Measurements from ENCODE around the gene INSC. TPM values are rescaled to one million over a fixed set of nuclear protein-coding genes. Genes with fewer than 3 reads are reported as not detected.

Gene INSC
- total RNA-seq, 2 experiments from 2014 or later: not detected

GRCh38 chr11:15179167-15179566 lies 64.4 kb downstream of the INSC start:
- H3K27me3 Mint-ChIP-seq: peaks cover 6% of the 10 kb centered on the region
- TF ChIP-seq CTCF (IDR thresholded peaks at IDR 0.05): no peak
- no peaks in the 10 kb centered on the region for H3K9me3 ChIP-seq (ENCODE audit: control insufficient read depth in 1 of 2, insufficient read depth in 1 of 2, low read length in 2 of 2)
- POLR2A ChIA-PET: no interaction called here
- H3K36me3 ChIP-seq (ENCODE audit: insufficient read depth, low read length): no peaks in the 10 kb centered on the region
- CTCF ChIA-PET: no interaction called here
- H3K4me1 ChIP-seq (ENCODE audit: insufficient read depth, low read length): no peaks in the 10 kb centered on the region
- no peak overlapping the region for H3K27ac Mint-ChIP-seq
- no peaks in the 10 kb centered on the region for H3K4me1 Mint-ChIP-seq (ENCODE audit: low read depth)
- no peak for DNase-seq
- ATAC-seq (ENCODE audit: poor library complexity): no peak
- no peak overlapping the region for H3K4me3 Mint-ChIP-seq
- intact Hi-C loops (cut with DNase I, micrococcal nuclease): no loop called here
- no peak overlapping the region for H3K4me3 ChIP-seq (ENCODE audit: low read length)
- no peaks in the 10 kb centered on the region for H3K36me3 Mint-ChIP-seq (ENCODE audit: low read depth)
- no peaks in the 10 kb centered on the region for H3K9me3 Mint-ChIP-seq
- no peak overlapping the region for H3K27ac ChIP-seq (ENCODE audit: low read depth in 1 of 2, low read length in 2 of 2)
- no peaks in the 10 kb centered on the region for H3K27me3 ChIP-seq (ENCODE audit: control insufficient read depth in 1 of 2, insufficient read depth in 2 of 2, low read length in 2 of 2)

- Histone ChIP-seq H3K9me3 (ENCODE audit: control insufficient read depth in 1 of 2, insufficient read depth in 1 of 2, low read length in 2 of 2) (no peaks in the 10 kb centered on the region), H3K27ac (ENCODE audit: low read depth in 1 of 2, low read length in 2 of 2) (no peak overlapping the region), H3K4me3 (ENCODE audit: low read length) (no peak overlapping the region), H3K4me1 (ENCODE audit: insufficient read depth, low read length) (no peaks in the 10 kb centered on the region), H3K27me3 (ENCODE audit: control insufficient read depth in 1 of 2, insufficient read depth in 2 of 2, low read length in 2 of 2) (no peaks in the 10 kb centered on the region), H3K36me3 (ENCODE audit: insufficient read depth, low read length) (no peaks in the 10 kb centered on the region)
- no peaks in the 10 kb centered on the region for H3K4me1 Mint-ChIP-seq (ENCODE audit: low read depth)
- intact Hi-C loops (cut with DNase I, micrococcal nuclease): no loop called here
- ATAC-seq (ENCODE audit: poor library complexity) (no peak), DNase-seq (no peak)
- H3K9me3 Mint-ChIP-seq: no peaks in the 10 kb centered on the region
- POLR2A ChIA-PET: no interaction called here
- peaks cover 6% of the 10 kb centered on the region for H3K27me3 Mint-ChIP-seq
- CTCF ChIA-PET: no interaction called here
- no peaks in the 10 kb centered on the region for H3K36me3 Mint-ChIP-seq (ENCODE audit: low read depth)
- H3K27ac Mint-ChIP-seq: no peak overlapping the region
- H3K4me3 Mint-ChIP-seq: no peak overlapping the region
- TF ChIP-seq CTCF (IDR thresholded peaks at IDR 0.05): no peak
These were observed 65.6 kb downstream of the INSC start for GRCh38 chr11:15180212-15180792.

- no peak for TF ChIP-seq CTCF (IDR thresholded peaks at IDR 0.05)
- Mint-ChIP-seq H3K27ac (no peak overlapping the region), H3K4me1 (ENCODE audit: low read depth) (no peaks in the 10 kb centered on the region), H3K4me3 (no peak overlapping the region), H3K27me3 (peaks cover 9% of the 10 kb centered on the region), H3K36me3 (ENCODE audit: low read depth) (no peaks in the 10 kb centered on the region), H3K9me3 (no peaks in the 10 kb centered on the region)
- Histone ChIP-seq H3K27me3 (ENCODE audit: control insufficient read depth in 1 of 2, insufficient read depth in 2 of 2, low read length in 2 of 2) (no peaks in the 10 kb centered on the region), H3K36me3 (ENCODE audit: insufficient read depth, low read length) (no peaks in the 10 kb centered on the region), H3K4me1 (ENCODE audit: insufficient read depth, low read length) (no peaks in the 10 kb centered on the region), H3K9me3 (ENCODE audit: control insufficient read depth in 1 of 2, insufficient read depth in 1 of 2, low read length in 2 of 2) (no peaks in the 10 kb centered on the region), H3K4me3 (ENCODE audit: low read length) (no peak overlapping the region), H3K27ac (ENCODE audit: low read depth in 1 of 2, low read length in 2 of 2) (no peak overlapping the region)
- ATAC-seq (ENCODE audit: poor library complexity): no peak
- intact Hi-C loops (cut with DNase I, micrococcal nuclease): no loop called here
- POLR2A ChIA-PET: no interaction called here
- CTCF ChIA-PET: no interaction called here
- no peak for DNase-seq
These were observed 67.6 kb downstream of the INSC start for GRCh38 chr11:15182372-15182771.
